DOHH2 (cell line): ENCODE results near the gene CDKN1A.

Source experiments
- H3F3A ChIP-seq: fragments of 200-600 bp; sonication (generic), shearing (Covaris generic); 2 replicates; pipeline ENCODE4 v1.6.0; 2016; ENCODE audit warnings: antibody characterized with exemption, mild to moderate bottlenecking; ENCODE audit not compliant: control insufficient read depth, insufficient read depth
- H3K27ac ChIP-seq: fragments of 200-600 bp; sonication (generic); 2 replicates; pipeline ENCODE4 v1.5.1; 2014; ENCODE audit warnings: low read depth, mild to moderate bottlenecking, low read length, moderate library complexity
- H3K27me3 ChIP-seq: fragments of 200-600 bp; sonication (generic); 2 replicates; pipeline ENCODE4 v1.6.1; 2014; ENCODE audit warnings: mild to moderate bottlenecking, low read length, mixed read lengths; ENCODE audit not compliant: control insufficient read depth
- H3K36me3 ChIP-seq: fragments of 200-600 bp; sonication (generic); 2 replicates; pipeline ENCODE4 v1.6.1; 2014; ENCODE audit warnings: mild to moderate bottlenecking, low read length, moderate library complexity, mixed read lengths; ENCODE audit not compliant: control insufficient read depth
- H3K4me1 ChIP-seq: fragments of 200-600 bp; sonication (generic); 2 replicates; pipeline ENCODE4 v1.6.1; 2014; ENCODE audit warnings: mild to moderate bottlenecking, low read length, mixed read lengths; ENCODE audit not compliant: control insufficient read depth
- H3K4me2 ChIP-seq: fragments of 200-600 bp; sonication (generic); 2 replicates; pipeline ENCODE4 v1.6.0; 2014; ENCODE audit warnings: mild to moderate bottlenecking, low read length, moderate library complexity
- H3K4me3 ChIP-seq: fragments of 200-600 bp; sonication (generic); 2 replicates; pipeline ENCODE4 v1.5.1; 2014; ENCODE audit warnings: mild to moderate bottlenecking, low read length, mixed read lengths
- H3K79me2 ChIP-seq: fragments of 200-600 bp; sonication (generic); 2 replicates; pipeline ENCODE4 v1.6.1; 2014; ENCODE audit warnings: mild to moderate bottlenecking, low read length, mixed read lengths; ENCODE audit not compliant: control insufficient read depth
- H3K9me2 ChIP-seq: fragments of 200-600 bp; sonication (generic); replicated peaks from 2 replicates; pipeline ENCODE4 v1.6.1; 2014; ENCODE audit warnings: mild to moderate bottlenecking, low read length, mixed read lengths; ENCODE audit not compliant: control insufficient read depth
- H3K9me3 ChIP-seq: fragments of 200-600 bp; sonication (generic); 2 replicates; pipeline ENCODE4 v1.6.1; 2014; ENCODE audit warnings: antibody characterized with exemption, low read length, mixed read lengths; ENCODE audit not compliant: control insufficient read depth, insufficient read depth
- H4K20me1 ChIP-seq: fragments of 200-600 bp; sonication (generic); 2 replicates; pipeline ENCODE4 v1.6.0; 2014; ENCODE audit warnings: low read depth, mild to moderate bottlenecking, antibody characterized with exemption, low read length, moderate library complexity; ENCODE audit not compliant: control insufficient read depth, insufficient read depth
- CTCF ChIP-seq: fragments of 200-600 bp; sonication (generic); IDR thresholded peaks from one replicate; pipeline ENCODE4 v1.5.1; 2014; ENCODE audit warnings: antibody characterized with exemption, mild to moderate bottlenecking, low read depth, low read length; ENCODE audit not compliant: poor library complexity, severe bottlenecking
- EZH2phosphoT487 ChIP-seq: fragments of 200-600 bp; sonication (generic); IDR thresholded peaks from 2 replicates; pipeline ENCODE4 v1.6.1; 2017; ENCODE audit warnings: borderline replicate concordance, mild to moderate bottlenecking, antibody characterized with exemption, low read length, moderate library complexity, mixed read lengths

The CDKN1A gene

GRCh38 chr6:36674942-36675341 is 3.6 kb upstream of the CDKN1A start:
- Histone ChIP-seq H3K27ac (no peak overlapping the region), H3K4me1 (peaks cover 51% of the 10 kb centered on the region), H3K4me3 (no peak overlapping the region), H3F3A (peaks cover 13% of the 10 kb centered on the region), H3K9me2 (no peaks in the 10 kb centered on the region), H3K79me2 (peaks cover 14% of the 10 kb centered on the region), H4K20me1 (no peaks in the 10 kb centered on the region), H3K27me3 (peaks cover 33% of the 10 kb centered on the region), H3K9me3 (no peaks in the 10 kb centered on the region), H3K36me3 (peaks cover 11% of the 10 kb centered on the region), H3K4me2 (no peak overlapping the region)
- TF ChIP-seq EZH2phosphoT487, result no peak
- TF ChIP-seq CTCF, result no peak

GRCh38 chr6:36676141-36677058 is 2.1 kb upstream of the CDKN1A start:
- Histone ChIP-seq H3K79me2 (peaks cover 21% of the 10 kb centered on the region), H3F3A (peaks cover 19% of the 10 kb centered on the region), H4K20me1 (no peaks in the 10 kb centered on the region), H3K36me3 (peaks cover 18% of the 10 kb centered on the region), H3K4me2 (peak overlapping the region; percentile 96), H3K4me3 (no peak overlapping the region), H3K27me3 (peaks cover 41% of the 10 kb centered on the region), H3K4me1 (peaks cover 54% of the 10 kb centered on the region), H3K27ac (peak overlapping the region; percentile 89; the same call in 1 of the 2 replicates), H3K9me3 (no peaks in the 10 kb centered on the region), H3K9me2 (no peaks in the 10 kb centered on the region)
- TF ChIP-seq EZH2phosphoT487 (no peak), CTCF (no peak)

- Histone ChIP-seq H3K9me3 (no peaks in the 10 kb centered on the region), H3K27me3 (peaks cover 41% of the 10 kb centered on the region), H3K4me1 (peaks cover 62% of the 10 kb centered on the region), H3K27ac (peak overlapping the region; percentile 89), H3F3A (peaks cover 23% of the 10 kb centered on the region), H3K79me2 (peaks cover 27% of the 10 kb centered on the region), H4K20me1 (no peaks in the 10 kb centered on the region), H3K36me3 (peaks cover 18% of the 10 kb centered on the region), H3K4me3 (no peak overlapping the region), H3K9me2 (no peaks in the 10 kb centered on the region), H3K4me2 (peak overlapping the region; percentile 96)
- no peak for TF ChIP-seq EZH2phosphoT487
- no peak for TF ChIP-seq CTCF
These were observed 1.3 kb upstream of the CDKN1A start for GRCh38 chr6:36677059-36677749.
